Upper lobe of right lung (tissue), 1 donor: ENCODE results near the gene MYL9. TPM values are rescaled to one million over a fixed set of nuclear protein-coding genes. Genes with fewer than 3 reads are reported as not detected.

ENCODE experiments used
- ATAC-seq: fragments of 200-7000 bp; cut with Tn5 transposase; one replicate; pipeline ENCODE4 v1.9.1; 2020; ENCODE audit warnings: mild to moderate bottlenecking, moderate library complexity
- DNase-seq: peaks from one replicate; pipeline ENCODE4 v3.0.0-alpha.2; 2020
- H3K27ac ChIP-seq: fragments of 200-600 bp; one replicate; pipeline ENCODE4 v1.8.0; 2022
- H3K27me3 ChIP-seq: fragments of 200-600 bp; one replicate; pipeline ENCODE4 v1.8.0; 2022; ENCODE audit warnings: mild to moderate bottlenecking
- H3K36me3 ChIP-seq: fragments of 200-600 bp; one replicate; pipeline ENCODE4 v1.8.0; 2022
- H3K4me1 ChIP-seq: fragments of 200-600 bp; one replicate; pipeline ENCODE4 v1.8.0; 2022
- H3K4me3 ChIP-seq: fragments of 200-600 bp; one replicate; pipeline ENCODE4 v1.8.0; 2022; ENCODE audit warnings: mild to moderate bottlenecking
- H3K9me3 ChIP-seq: fragments of 200-600 bp; one replicate; pipeline ENCODE4 v1.8.0; 2022
- CTCF ChIP-seq: fragments of 200-600 bp; IDR thresholded peaks from one replicate; pipeline ENCODE4 v1.8.0; 2022; ENCODE audit warnings: antibody characterized with exemption
- intact Hi-C: fragments of 100-400 bp; cut with DNase I; formaldehyde crosslinking; loops from one replicate; pipeline ENCODE4 v1.11.0; 2022
- total RNA-seq: library from RNA; stranded (reverse); fragmentation: NEBNext Ultra II Directional; extraction: Animal tissue kit (Norgen Biotek cat#: 25700); gene quantifications from one replicate; pipeline ENCODE4 v1.2.1, GENCODE V29; 2021
- donor health status: DM: no; HTN: yes; CAD: no; lungs with severe emphysema.

The MYL9 gene
- total RNA-seq, 1 donor from 2014 or later: 410 TPM

GRCh38 chr20:36523341-36523740 is 18.0 kb upstream of the MYL9 start:
- ATAC-seq (no peak), DNase-seq (no peak)
- intact Hi-C loops: no loop called here
- TF ChIP-seq CTCF: no peak
- no peaks in the 10 kb centered on the region for H3K4me1 ChIP-seq
- H3K4me3 ChIP-seq: no peak overlapping the region
- peak overlapping the region; percentile 12 for H3K27ac ChIP-seq
- H3K9me3 ChIP-seq: no peaks in the 10 kb centered on the region
- H3K27me3 ChIP-seq: no peaks in the 10 kb centered on the region
- peaks cover 79% of the 10 kb centered on the region for H3K36me3 ChIP-seq

- no peak for DNase-seq
- H3K27ac ChIP-seq: no peak overlapping the region
Observed at GRCh38 chr20:36525620-36526365, 15.5 kb upstream of the MYL9 start.

DNA sequence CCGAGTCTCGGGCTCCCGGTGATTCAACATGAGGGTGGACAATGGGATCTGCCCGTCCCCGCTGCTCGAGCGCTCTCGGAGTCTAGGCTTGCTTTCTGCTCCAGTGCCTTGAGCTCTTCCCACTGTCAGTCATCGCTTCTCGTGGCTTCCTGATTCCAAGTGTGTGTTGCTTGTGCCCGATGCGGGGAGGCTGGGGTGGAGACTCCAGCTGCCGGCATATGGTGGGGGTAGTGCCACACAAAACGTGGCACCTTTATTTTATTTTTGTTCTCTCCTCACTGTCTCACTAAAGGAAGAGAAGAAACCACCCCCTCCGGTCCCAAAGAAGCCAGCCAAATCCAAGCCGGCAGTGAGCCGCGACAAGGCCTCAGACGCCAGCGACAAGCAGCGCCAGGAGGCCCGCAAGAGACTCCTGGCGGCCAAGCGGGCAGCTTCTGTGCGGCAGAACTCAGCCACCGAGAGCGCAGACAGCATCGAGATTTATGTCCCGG is 14.8 kb upstream of the MYL9 start:
- intact Hi-C loops: no loop called here
- H3K27me3 ChIP-seq: no peaks in the 10 kb centered on the region
- ATAC-seq: no peak
- H3K36me3 ChIP-seq: peaks cover 63% of the 10 kb centered on the region
- no peak overlapping the region for H3K27ac ChIP-seq
- H3K9me3 ChIP-seq: no peaks in the 10 kb centered on the region
- H3K4me1 ChIP-seq: no peaks in the 10 kb centered on the region
- DNase-seq: no peak
- no peak overlapping the region for H3K4me3 ChIP-seq
- no peak for TF ChIP-seq CTCF

More at GRCh38 chr20:36525620-36526365, 15.5 kb upstream of the MYL9 start:
- Histone ChIP-seq H3K4me1 (no peaks in the 10 kb centered on the region), H3K36me3 (peaks cover 71% of the 10 kb centered on the region), H3K4me3 (no peak overlapping the region), H3K9me3 (no peaks in the 10 kb centered on the region), H3K27me3 (no peaks in the 10 kb centered on the region)
- ATAC-seq: no peak
- TF ChIP-seq CTCF: no peak
- intact Hi-C loops: no loop called here

DNA sequence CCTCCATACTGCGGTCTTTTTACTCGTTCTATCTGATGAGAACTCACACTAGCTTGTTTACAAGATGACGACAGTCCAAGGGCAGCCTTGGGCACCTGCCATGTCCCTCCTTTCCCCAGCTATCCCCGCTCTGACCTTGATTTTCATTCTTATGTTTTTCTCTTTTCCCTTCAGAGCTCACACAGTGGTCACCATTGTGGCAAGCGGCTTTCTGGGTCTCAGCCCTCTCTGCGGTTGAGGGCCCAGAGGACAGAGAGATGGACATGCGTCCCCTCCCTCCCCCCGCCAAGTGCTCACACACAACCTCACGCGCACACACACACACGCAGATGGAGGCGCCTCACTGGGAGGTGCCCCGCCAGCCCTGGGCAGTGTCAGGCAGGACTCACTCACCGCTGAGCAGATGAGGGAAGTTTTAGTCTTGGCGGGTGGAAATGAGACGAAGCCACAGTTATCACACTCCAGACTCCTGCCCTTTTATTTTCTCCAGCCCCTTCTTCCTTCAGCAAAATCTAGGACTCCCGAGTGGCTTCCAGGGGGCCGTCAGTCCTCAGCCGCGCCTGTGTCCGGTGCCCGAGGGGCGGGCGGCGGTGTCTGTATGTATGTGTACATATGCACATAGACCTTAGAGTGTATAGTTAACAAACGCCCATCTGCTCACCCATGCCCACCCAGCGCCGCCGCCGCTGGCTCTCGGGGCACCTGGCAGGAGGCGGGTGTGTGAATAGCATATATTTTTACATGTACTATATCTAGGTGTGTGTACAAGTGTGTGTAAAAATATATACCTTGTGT is 13.8 kb upstream of the MYL9 start:
- no peaks in the 10 kb centered on the region for H3K9me3 ChIP-seq
- H3K4me1 ChIP-seq: no peaks in the 10 kb centered on the region
- H3K4me3 ChIP-seq: no peak overlapping the region
- DNase-seq (no peak), ATAC-seq (no peak)
- H3K27me3 ChIP-seq: no peaks in the 10 kb centered on the region
- peaks cover 54% of the 10 kb centered on the region for H3K36me3 ChIP-seq
- intact Hi-C loops: no loop called here
- no peak overlapping the region for H3K27ac ChIP-seq
- TF ChIP-seq CTCF: no peak

- no peak for DNase-seq
- no peak for TF ChIP-seq CTCF
- intact Hi-C loops: no loop called here
- Histone ChIP-seq H3K4me1 (no peaks in the 10 kb centered on the region), H3K4me3 (no peak overlapping the region), H3K36me3 (peaks cover 54% of the 10 kb centered on the region), H3K27ac (no peak overlapping the region), H3K27me3 (no peaks in the 10 kb centered on the region), H3K9me3 (no peaks in the 10 kb centered on the region)
- ATAC-seq: no peak
Observed at GRCh38 chr20:36528176-36528874, 13.0 kb upstream of the MYL9 start.
